ENCODE measurements around the gene YJU2. TPM values are rescaled to one million over a fixed set of nuclear protein-coding genes. Genes with fewer than 3 reads are reported as not detected.

The YJU2 gene
- total and polyA plus RNA-seq, 12 donors, result 7.9 to 32.8 (median 10.5) TPM

DNA sequence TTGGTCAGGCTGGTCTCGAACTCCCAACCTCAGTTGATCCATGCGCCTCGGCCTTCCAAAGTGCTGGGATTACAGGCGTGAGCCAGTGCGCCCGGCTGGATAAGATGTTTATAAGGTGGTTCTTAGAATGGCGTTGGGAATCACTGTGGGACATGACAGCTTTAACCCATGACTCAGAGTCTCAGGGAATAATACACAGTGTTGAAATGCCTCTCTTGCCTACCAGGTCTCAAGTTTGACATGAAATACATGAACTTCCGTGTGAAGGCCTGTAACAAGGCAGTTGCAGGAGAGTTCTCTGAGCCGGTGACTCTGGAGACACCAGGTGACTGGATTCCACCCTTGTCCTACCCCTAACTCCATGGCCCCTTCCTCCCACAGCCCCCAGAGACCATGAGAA lies 70.1 kb downstream of the YJU2 start:
- H3K9me3 ChIP-seq, result peaks cover 0 to 17% (median 0%) of the 10 kb centered on the region in 11 donors
- intact Hi-C loops (cut with DNase I), result no loop called here
- DNase-seq (no peak), ATAC-seq (no peak)
- no peak overlapping the region for H3K27ac ChIP-seq
- TF ChIP-seq, protein P1, sequence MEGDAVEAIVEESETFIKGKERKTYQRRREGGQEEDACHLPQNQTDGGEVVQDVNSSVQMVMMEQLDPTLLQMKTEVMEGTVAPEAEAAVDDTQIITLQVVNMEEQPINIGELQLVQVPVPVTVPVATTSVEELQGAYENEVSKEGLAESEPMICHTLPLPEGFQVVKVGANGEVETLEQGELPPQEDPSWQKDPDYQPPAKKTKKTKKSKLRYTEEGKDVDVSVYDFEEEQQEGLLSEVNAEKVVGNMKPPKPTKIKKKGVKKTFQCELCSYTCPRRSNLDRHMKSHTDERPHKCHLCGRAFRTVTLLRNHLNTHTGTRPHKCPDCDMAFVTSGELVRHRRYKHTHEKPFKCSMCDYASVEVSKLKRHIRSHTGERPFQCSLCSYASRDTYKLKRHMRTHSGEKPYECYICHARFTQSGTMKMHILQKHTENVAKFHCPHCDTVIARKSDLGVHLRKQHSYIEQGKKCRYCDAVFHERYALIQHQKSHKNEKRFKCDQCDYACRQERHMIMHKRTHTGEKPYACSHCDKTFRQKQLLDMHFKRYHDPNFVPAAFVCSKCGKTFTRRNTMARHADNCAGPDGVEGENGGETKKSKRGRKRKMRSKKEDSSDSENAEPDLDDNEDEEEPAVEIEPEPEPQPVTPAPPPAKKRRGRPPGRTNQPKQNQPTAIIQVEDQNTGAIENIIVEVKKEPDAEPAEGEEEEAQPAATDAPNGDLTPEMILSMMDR (IDR thresholded peaks at IDR 0.05), result no peak
- peaks cover 0 to 21% (median 0%) of the 10 kb centered on the region in 7 donors for H3K27me3 ChIP-seq
- H3K4me1 ChIP-seq, result peaks cover 0 to 13% (median 0%) of the 10 kb centered on the region in 9 donors
- WGBS, 2 donors, result 86 to 89% methylated on average over 9 of the region's 9 CpGs
- no peaks in the 10 kb centered on the region for H3K36me3 ChIP-seq
- no peak overlapping the region for H3K4me3 ChIP-seq

DNA sequence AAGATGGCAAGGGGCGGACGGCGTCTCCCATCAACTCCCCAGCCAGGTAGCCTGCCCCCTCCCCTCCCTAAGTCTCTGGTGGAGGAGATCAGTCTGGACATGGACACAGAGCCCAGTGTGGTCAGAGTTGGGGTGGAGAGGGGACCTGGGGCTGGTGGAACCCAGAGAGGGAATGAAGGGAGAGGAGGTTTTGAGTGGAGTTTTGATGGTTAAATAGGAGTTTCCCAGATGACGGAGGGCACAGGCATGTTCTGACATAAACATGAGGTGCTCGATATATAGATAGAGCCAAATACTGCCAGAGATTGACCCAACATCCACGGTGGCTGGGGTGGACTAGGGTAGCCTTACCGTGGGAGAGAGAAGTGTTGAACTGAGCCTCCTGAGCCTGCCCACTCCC lies 71.6 kb downstream of the YJU2 start:
- DNase-seq (no peak), ATAC-seq (no peak)
- Histone ChIP-seq H3K36me3 (no peaks in the 10 kb centered on the region), H3K27ac (no peak overlapping the region), H3K4me3 (no peak overlapping the region), H3K4me1 (peaks cover 0 to 13% (median 0%) of the 10 kb centered on the region in 9 donors), H3K9me3 (peaks cover 0 to 17% (median 0%) of the 10 kb centered on the region in 11 donors), H3K27me3 (peaks cover 0 to 21% (median 0%) of the 10 kb centered on the region in 7 donors)
- 92 to 95% methylated on average over 7 of the region's 7 CpGs for WGBS, 2 donors
- intact Hi-C loops (cut with DNase I), result no loop called here
- TF ChIP-seq, protein P1 (IDR thresholded peaks at IDR 0.05), result no peak

Other genes starting within 250 kb of the YJU2 start
- gene PIAS4, start 239.3 kb upstream of the YJU2 start, total RNA-seq, result 10 to 100 TPM; 11.5 to 22.8 (median 14.3) TPM
- gene PIAS4, start 239.3 kb upstream of the YJU2 start, polyA plus RNA-seq, result 10 to 100 TPM in 1 of 2 donors, 1 to 10 TPM in 1; 8.5 to 10.5 TPM
- gene ZBTB7A, start 180.2 kb upstream of the YJU2 start, total RNA-seq, result 10 to 100 TPM; 20.3 to 40.5 (median 26.3) TPM
- 10 to 100 TPM in 1 of 2 donors, 1 to 10 TPM in 1; 9.6 to 13.2 TPM for gene ZBTB7A, start 180.2 kb upstream of the YJU2 start, polyA plus RNA-seq
- gene MAP2K2, start 123.0 kb upstream of the YJU2 start, total RNA-seq, result 100 to 1,000 TPM in 5 of 10 donors, 10 to 100 TPM in 5; 91.5 to 155 (median 101) TPM
- 100 to 1,000 TPM; 163 to 288 TPM for gene MAP2K2, start 123.0 kb upstream of the YJU2 start, polyA plus RNA-seq
- not detected for gene CREB3L3, start 93.4 kb upstream of the YJU2 start, total RNA-seq
- gene CREB3L3, start 93.4 kb upstream of the YJU2 start, polyA plus RNA-seq, result under 1 TPM in 1 of 2 donors, not detected in 1; 0.01 TPM
- gene SIRT6, start 64.5 kb upstream of the YJU2 start, total RNA-seq, result 10 to 100 TPM in 8 of 10 donors, 1 to 10 TPM in 2; 7.9 to 14.6 (median 11.9) TPM
- gene SIRT6, start 64.5 kb upstream of the YJU2 start, polyA plus RNA-seq, result 10 to 100 TPM; 24.1 to 26.9 TPM
- 1 to 10 TPM in 1 of 10 donors, under 1 TPM in 9; 0.12 to 1.0 (median 0.29) TPM for gene ANKRD24, start 64.4 kb upstream of the YJU2 start, total RNA-seq
- gene ANKRD24, start 64.4 kb upstream of the YJU2 start, polyA plus RNA-seq, result under 1 TPM; 0.14 to 0.66 TPM
- 1 to 10 TPM in 2 of 10 donors, under 1 TPM in 4, not detected in 4; 0.49 to 2.2 (median 0.81) TPM for gene EBI3, start 17.6 kb upstream of the YJU2 start, total RNA-seq
- gene EBI3, start 17.6 kb upstream of the YJU2 start, polyA plus RNA-seq, result 1 to 10 TPM in 1 of 2 donors, under 1 TPM in 1; 0.73 to 2.4 TPM
- under 1 TPM in 3 of 10 donors, not detected in 7; 0.17 to 0.37 (median 0.30) TPM for gene SHD, start 32.2 kb downstream of the YJU2 start, total RNA-seq
- gene SHD, start 32.2 kb downstream of the YJU2 start, polyA plus RNA-seq, result under 1 TPM in 1 of 2 donors, not detected in 1; 0.03 TPM
- under 1 TPM in 1 of 10 donors, not detected in 9; 0.35 TPM for gene TMIGD2, start 55.3 kb downstream of the YJU2 start, total RNA-seq
- gene TMIGD2, start 55.3 kb downstream of the YJU2 start, polyA plus RNA-seq, result under 1 TPM in 1 of 2 donors, not detected in 1; 0.07 TPM
- under 1 TPM in 1 of 10 donors, not detected in 9; 0.25 TPM for gene FSD1, start 57.5 kb downstream of the YJU2 start, total RNA-seq
- gene FSD1, start 57.5 kb downstream of the YJU2 start, polyA plus RNA-seq, result under 1 TPM in 1 of 2 donors, not detected in 1; 0.10 TPM
- 1 to 10 TPM in 9 of 10 donors, under 1 TPM in 1; 0.56 to 9.1 (median 2.6) TPM for gene STAP2, start 91.7 kb downstream of the YJU2 start, total RNA-seq
- 1 to 10 TPM; 2.1 to 2.2 TPM for gene STAP2, start 91.7 kb downstream of the YJU2 start, polyA plus RNA-seq
- gene MPND, start 96.5 kb downstream of the YJU2 start, total RNA-seq, result 10 to 100 TPM; 18.7 to 26.6 (median 20.9) TPM
- gene MPND, start 96.5 kb downstream of the YJU2 start, polyA plus RNA-seq, result 10 to 100 TPM; 15.2 to 25.2 TPM
- gene SH3GL1, start 153.5 kb downstream of the YJU2 start, total RNA-seq, result 10 to 100 TPM; 13.1 to 33.4 (median 17.6) TPM
- 10 to 100 TPM; 20.1 to 41.8 TPM for gene SH3GL1, start 153.5 kb downstream of the YJU2 start, polyA plus RNA-seq
- gene CHAF1A, start 155.6 kb downstream of the YJU2 start, total RNA-seq, result 1 to 10 TPM; 4.5 to 8.7 (median 6.6) TPM
- 1 to 10 TPM; 4.2 to 4.4 TPM for gene CHAF1A, start 155.6 kb downstream of the YJU2 start, polyA plus RNA-seq
- 100 to 1,000 TPM in 9 of 10 donors, 10 to 100 TPM in 1; 90.6 to 123 (median 104) TPM for gene UBXN6, start 210.7 kb downstream of the YJU2 start, total RNA-seq
- gene UBXN6, start 210.7 kb downstream of the YJU2 start, polyA plus RNA-seq, result 100 to 1,000 TPM; 127 to 131 TPM
- gene HDGFL2, start 225.2 kb downstream of the YJU2 start, total RNA-seq, result 10 to 100 TPM; 20.5 to 39.0 (median 26.7) TPM
- gene HDGFL2, start 225.2 kb downstream of the YJU2 start, polyA plus RNA-seq, result 10 to 100 TPM; 32.9 to 40.9 TPM

Measured in heart right ventricle (tissue), 16 donors.